NAMALWA (cell line): ENCODE results near the gene EIF2B5.

Experiments used
- DNase-seq: peaks from one replicate; pipeline ENCODE4 v3.0.0-alpha.2; 2015; ENCODE audit warnings: low spot score

EIF2B5 gene

DNA sequence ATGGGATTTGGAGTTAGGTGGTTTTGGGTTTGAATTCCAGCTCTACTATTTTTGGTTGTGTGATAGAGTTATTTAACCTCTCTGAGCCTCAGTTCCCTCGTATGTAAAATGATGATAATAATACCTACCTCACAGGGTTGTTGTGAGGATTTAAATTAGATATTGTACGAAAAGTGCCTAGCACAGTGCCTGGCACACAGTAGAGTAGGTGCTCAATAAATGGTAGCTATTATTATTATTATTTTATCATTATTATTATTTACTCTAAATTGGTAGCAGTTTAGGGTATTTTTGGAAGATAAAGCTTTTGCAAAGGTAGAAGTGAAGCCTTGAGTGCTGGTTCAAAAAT is 38.2 kb downstream of the EIF2B5 start:
- DNase-seq, result no peak

GRCh38 chr3:184174284-184174645 is 39.1 kb downstream of the EIF2B5 start:
- no peak for DNase-seq

- peak; percentile 98 for DNase-seq
Observed at GRCh38 chr3:184174646-184175492, 39.7 kb downstream of the EIF2B5 start, which contains the start of gene AP2M1. AP2M1 (plus strand) TSS chr3:184174855; CDS start chr3:184176994, 2,139 bp downstream.

DNA sequence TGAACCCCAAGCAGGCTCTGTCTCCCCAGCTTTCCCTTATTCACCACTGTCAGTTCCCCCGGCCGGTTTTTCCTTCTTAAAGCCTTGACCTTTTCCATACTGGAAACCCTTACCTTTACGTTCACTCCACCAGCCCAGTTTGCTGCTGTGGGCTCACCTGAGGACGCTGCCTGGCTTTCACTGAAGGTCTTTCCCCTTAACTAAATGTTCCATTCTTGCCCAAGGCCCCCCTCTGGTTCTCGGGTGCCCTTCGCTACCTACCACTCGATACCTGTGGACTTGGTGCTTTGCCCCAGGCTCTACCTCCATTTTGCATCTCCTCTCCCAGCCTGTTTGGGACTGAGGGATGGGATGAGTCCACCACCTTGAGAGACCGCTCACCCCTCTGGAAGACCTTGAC is 40.3 kb downstream of the EIF2B5 start:
- DNase-seq, result peak; percentile 18

DNA sequence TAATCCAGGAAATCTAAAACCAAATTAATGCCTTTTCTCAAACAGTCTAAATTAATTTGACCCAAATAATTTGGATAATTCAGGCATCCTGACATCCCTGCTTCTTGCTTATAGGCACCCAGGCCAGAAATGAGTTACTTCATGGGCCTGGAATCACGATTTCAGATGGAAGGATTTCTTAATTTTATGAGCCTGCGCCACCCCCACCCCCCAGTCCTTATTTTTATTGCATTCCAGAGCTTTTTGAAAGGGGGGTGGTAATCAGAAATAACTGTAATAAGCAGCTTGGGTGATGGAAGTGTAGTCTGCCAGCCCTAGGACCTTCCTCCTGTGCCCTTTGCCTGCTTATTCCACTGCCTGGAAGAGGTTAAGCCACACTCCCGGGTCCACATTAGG is 40.8 kb downstream of the EIF2B5 start:
- no peak for DNase-seq

GRCh38 chr3:184176377-184177330 is 41.5 kb downstream of the EIF2B5 start:
- DNase-seq, result no peak

- no peak for DNase-seq
Observed at GRCh38 chr3:184177331-184177731, 42.2 kb downstream of the EIF2B5 start.

DNA sequence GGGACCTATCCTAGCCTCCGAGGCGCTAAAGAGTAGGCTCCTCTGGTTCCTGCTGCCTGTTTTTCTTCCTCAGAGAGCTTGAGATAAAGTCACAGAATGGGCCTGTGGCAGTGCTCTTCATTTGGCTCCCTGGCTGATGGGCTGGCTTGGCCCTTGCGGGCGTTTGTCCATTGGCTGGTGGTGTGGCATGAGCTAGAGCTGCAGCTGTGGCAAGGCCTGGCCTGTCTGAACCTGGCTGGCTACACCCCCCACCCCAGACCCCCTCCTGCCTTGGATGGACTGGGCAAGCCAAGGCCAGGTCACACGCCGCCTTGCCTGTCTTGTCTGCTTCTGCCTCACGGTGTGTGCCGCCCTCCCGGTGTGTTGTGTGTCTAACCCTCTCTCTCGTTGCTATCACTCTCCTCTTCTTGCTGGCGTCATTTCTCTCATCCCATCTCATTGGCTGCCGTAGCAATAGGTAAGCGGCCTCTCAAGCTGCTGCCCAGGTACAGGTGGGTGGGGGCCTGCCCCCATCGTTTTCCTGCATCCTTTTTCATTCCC is 42.7 kb downstream of the EIF2B5 start:
- DNase-seq, result no peak

DNA sequence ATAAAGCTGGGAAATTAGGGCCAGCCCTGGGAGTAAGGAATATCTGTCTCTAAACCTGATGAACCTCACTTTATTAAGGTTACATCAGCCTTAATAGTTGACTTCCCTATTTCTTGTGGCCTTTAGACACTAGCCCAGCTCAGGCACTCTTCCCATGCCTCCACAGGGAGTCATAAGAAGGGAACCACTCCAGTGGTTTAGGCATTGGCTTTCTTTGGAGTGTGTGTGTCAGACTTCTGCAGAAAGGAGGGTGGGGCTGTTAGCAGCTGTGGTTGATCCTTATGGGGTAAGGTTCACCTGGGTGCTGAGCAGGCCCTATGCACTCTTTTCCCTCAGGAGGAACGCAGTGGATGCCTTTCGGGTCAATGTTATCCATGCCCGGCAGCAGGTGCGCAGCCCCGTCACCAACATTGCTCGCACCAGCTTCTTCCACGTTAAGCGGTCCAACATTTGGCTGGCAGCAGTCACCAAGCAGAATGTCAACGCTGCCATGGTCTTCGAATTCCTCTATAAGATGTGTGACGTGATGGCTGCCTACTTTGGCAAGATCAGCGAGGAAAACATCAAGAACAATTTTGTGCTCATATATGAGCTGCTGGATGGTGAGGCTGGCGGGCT is 43.5 kb downstream of the EIF2B5 start:
- DNase-seq, result no peak

GRCh38 chr3:184180165-184180564 is 45.0 kb downstream of the EIF2B5 start:
- no peak for DNase-seq

DNA sequence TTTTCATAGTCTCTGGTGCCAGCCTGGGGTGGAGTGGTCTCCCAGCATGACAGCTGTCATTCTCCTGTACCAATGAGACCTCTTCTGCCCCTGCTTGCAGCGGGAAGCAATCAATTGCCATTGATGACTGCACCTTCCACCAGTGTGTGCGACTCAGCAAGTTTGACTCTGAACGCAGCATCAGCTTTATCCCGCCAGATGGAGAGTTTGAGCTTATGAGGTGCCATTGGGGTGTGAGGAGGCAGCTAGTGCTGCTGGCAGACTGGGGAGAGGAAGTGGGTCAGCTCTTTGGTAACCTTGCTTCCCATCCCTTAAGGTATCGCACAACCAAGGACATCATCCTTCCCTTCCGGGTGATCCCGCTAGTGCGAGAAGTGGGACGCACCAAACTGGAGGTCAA is 46.4 kb downstream of the EIF2B5 start:
- no peak for DNase-seq

GRCh38 chr3:184183679-184184078 is 48.5 kb downstream of the EIF2B5 start:
- DNase-seq, result no peak

GRCh38 chr3:184184546-184185230 is 49.5 kb downstream of the EIF2B5 start:
- no peak for DNase-seq

DNA sequence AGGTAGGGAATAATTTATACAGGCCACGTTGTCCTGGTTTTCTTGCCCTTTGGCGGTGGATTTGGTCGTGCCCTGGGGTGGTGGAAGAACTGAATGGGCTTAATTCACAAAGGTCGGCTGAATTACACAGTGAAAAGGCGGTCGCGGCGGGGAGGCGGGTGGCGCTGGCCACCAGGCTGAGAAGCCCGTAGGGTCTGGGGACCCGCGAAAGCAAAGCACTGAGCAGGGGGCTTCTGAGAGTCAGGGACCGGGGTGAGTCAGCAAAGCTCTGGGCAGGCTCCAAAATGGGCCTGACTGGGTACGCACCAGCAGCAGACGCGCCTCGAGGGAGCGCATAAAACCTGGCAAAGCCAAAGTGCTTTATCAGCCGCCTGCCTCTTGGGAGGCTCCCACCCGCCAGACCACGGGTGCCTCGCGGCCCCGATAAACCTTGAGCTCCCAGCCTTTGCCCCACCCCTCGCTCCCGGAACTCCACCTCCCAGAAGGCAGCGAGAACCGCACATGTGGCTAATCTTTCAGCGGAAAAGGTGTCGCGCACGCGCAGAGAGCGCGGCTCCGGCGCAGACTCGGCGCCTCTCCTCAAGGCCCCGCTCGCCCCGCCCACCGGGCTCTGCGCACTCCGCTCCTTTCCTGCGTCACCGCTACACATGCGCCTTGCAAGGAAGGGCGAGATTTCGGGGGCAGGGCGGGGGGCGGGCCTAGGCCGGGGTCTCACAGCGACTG is 50.5 kb downstream of the EIF2B5 start:
- peak; percentile 99 for DNase-seq

DNA sequence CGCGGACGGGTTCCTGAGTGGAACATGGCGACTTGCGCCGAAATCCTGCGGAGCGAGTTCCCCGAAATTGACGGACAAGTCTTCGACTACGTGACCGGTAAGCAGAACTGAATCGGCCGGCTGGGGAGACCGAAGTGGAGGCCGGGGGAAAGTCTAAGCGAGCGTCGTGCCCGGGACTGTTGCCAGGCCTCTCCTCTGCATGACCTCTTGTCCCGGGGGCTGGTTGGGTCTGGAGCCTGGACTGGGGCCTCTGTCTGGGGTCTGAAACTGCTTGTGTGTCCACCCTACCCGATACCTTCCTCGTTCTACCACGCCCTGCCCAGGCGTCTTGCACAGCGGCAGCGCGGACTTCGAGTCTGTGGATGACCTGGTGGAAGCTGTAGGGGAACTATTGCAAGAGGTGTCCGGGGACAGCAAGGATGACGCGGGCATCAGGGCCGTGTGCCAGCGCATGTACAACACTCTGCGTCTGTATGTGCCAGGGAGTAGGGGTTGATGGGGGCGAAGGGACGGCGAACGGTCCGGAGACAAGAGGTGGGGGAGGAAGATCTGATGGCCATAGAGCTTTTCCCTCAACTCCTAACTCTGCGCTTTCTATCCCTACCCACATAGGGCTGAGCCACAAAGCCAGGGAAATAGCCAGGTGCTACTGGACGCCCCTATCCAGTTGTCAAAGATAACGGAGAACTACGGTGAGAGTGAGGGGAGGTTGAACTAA is 51.2 kb downstream of the EIF2B5 start, which contains the start of gene ABCF3:
Gene ABCF3, plus strand, starts transcription at position 16 of the 718 bp plus-strand sequence. Its CDS starts 9 bp downstream, at position 25.
- DNase-seq, result no peak

- no peak for DNase-seq
Observed at GRCh38 chr3:184186902-184187207, 51.7 kb downstream of the EIF2B5 start.

GRCh38 chr3:184188080-184188479 is 52.9 kb downstream of the EIF2B5 start:
- DNase-seq, result no peak

DNA sequence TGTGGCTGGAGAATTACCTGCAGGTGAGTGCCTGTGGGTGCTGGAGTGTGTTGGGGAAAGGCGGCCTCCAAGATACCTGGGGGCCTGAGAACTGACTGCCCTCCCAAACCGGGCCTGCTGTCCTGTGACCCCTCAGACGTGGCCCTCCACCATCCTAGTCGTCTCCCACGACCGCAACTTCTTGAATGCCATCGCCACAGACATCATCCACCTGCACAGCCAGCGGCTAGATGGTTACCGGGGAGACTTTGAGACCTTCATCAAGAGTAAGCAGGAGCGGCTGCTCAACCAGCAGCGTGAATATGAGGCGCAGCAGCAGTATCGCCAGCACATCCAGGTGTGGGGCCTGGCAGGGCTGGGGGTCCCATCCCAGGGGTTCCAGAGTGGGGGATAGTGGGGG is 54.3 kb downstream of the EIF2B5 start:
- no peak for DNase-seq

GRCh38 chr3:184192889-184193288 is 57.7 kb downstream of the EIF2B5 start:
- no peak for DNase-seq

GRCh38 chr3:184193991-184194539 is 58.9 kb downstream of the EIF2B5 start:
- DNase-seq, result no peak
